ENCODE measurements around the gene CACNA2D4.

CACNA2D4 gene

DNA sequence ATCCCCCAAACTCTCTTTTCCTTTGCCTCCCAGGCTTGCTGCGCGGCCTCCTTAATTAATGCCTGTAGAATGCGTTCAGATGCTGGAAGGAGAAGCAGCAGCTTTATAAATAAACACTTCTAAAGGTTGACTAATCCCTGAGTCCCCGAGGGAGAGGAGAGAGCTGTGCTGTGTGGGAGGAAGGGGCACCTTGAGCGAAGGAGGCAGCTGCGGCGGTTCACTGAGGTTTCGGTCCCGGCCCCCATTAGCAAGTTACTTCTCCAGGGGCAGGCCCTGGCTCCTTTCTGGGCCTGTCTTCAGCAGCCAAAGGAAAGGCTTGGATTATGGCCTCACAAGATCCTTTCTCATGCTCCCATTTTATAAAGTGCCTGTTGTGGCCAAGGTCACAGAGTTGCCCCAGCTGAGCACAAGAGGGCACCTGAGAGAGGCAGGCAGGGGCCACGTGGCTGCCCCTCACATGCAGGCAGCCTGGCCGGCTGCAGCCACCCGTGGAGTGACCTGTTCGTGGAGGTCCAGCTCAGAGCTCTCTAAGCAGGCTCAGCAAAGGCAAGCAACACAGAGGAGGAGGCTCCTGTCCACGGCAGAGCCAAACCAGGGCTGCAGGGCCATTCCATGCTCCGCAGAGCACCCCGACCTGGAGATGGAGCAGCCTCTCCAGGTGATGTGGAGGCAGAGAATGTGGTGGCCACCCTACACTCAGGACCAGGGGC is 15.0 kb upstream of the CACNA2D4 start:
- DNase-seq, result no peak

DNA sequence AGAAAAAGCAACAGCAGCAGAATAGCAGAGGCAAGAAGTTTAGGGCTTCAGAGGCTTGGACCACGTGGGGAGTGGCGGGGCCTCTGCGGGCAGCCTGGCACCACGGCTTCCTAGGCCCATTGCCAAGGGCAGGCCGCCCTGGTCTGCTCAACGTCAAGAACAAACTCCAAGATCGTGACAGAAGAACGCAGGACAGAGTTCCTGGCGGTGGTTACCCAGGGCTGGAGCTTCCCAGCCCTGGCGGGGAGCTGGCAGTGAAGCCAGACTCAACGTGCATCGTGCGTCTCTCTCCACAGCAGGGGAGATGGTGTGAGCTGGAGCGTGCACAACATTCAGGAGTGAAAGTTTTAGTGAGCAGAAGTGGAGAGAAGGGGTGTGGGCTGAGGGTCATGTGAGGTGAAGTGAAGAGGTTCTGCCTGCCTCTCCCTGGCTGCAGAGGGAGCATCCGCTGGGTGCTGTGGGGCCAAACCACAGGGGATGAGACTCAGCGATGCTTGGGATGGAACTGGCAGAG is 13.9 kb upstream of the CACNA2D4 start:
- DNase-seq, result no peak

DNA sequence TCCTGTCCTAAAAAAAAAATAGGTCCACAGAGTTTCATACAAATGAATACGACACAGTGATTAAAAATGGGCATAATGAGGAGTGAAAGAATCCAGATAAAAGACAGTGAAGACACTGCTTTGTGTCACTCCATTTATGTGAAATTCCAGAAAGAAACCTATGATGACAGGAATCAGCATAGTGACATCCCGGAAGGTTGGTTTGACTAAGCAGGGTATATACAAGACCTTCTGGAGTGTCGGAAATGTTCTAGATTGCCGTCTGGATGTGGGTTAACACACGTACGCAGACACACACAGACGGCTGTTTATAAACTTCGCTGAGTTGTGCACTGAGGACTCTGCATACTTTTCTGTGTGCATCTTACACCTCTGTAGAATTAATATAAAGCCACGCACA is 13.2 kb upstream of the CACNA2D4 start:
- DNase-seq, result no peak

DNA sequence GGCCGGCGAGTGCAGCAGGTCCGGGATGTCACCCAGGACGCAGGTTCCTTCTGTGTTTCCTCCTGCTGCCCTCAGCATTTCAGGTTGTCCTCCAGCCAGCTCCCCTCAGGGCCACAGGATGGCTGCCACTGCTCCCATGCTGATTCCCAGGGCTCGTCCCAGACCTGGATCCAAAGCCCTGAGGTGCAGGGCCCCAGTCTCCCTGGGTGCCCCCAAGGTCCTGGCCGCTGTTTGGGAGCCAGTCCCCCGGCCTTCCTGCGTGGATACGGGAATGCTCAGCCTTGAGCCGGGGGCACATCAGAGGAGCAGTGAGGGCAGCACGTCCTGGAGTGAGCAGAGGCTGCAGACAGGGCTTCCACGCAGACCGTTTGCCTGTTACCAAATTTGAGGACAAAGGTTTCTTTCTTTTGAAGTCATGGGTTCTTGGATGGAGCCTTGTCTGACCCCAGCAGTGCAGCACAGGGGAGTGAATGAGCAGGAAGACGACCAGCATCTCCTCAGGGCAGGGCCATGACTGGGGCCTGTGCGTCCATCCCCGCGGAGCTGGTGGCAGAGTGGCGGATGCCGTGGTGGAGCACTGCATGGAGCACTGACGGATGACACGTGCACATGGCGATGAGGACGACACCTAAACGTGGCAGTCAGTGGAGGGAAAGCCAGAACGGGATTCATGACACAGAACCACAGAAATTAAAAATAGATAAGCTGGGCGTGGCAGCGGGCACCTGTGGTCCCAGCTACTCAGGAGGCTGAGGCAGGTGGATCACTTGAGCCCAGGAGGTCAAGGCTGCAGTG is 12.5 kb upstream of the CACNA2D4 start:
- no peak for DNase-seq

DNA sequence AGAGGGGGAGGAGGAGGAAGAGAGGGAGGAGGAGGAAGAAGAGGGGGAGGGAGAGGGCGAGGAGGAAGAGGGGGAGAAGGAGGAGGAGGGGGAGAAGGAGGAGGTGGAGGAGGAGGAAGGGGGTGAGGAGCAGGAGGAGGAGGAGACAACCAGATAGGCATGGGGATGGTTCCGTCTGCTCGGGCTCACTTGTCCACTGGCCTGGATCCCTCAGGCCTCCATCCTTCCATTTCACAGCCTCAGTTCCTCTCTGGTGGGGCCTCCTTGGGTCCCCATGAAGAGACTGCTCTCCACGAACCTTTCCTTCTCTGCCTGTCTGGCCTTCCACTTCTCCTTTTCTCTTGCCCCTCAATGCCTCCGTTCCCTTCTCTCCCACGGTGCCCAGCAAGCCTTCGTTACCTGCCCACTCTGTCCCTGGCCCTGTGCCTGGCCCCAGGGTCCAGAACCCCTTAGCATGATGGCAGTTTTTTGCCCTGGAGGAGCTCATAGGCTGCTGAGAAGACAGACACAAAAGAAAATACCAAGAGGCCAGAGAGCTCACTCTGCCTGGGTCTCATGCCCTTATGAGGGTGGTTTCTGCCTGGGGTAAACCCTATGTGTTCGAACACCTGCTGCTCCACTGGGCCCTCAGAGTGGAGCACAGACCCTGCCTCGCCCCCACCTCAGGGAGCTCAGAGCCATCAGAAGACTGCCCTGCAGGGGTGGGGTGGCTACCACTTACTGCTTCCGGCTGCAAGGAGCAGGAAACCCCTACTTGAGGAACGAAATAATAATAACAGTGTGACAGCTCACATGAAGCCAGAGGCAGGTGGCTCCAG is 11.7 kb upstream of the CACNA2D4 start:
- DNase-seq, result no peak

DNA sequence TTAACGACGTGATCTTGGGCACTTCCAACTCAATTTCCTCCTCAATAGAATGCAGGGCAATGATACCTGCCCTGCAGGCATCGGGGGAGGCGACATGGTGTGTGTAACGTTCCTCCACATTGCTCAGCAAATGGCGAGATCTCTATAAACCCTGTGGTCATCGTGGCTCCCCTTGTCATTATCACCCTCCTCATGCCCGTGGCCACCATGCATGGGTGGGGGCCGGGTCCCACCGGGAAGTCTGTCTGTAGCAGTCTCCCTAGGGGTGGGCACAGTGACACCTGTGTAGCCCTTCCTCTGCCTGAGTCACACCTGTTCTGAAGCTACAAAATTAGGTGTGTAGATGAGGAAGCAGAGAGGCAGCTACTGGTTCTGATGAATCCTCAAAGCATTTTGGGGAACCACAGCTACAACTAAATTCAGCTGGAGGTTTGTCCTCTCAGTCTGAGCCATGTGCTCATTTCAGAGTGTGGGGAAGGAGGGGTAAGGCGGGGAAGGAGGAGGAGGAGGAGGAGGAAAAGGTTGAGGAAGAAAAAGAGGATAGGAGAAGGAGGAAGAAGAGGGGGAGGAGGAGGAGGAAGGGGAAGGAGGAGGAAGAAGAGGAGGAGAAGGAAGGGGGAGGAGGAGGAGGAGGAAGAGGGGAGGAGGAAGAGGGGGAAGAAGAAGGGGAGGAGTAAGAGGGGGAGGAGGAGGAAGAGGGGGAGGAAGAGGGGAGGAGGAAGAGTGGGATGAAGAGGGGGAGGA is 11.0 kb upstream of the CACNA2D4 start:
- no peak for DNase-seq

DNA sequence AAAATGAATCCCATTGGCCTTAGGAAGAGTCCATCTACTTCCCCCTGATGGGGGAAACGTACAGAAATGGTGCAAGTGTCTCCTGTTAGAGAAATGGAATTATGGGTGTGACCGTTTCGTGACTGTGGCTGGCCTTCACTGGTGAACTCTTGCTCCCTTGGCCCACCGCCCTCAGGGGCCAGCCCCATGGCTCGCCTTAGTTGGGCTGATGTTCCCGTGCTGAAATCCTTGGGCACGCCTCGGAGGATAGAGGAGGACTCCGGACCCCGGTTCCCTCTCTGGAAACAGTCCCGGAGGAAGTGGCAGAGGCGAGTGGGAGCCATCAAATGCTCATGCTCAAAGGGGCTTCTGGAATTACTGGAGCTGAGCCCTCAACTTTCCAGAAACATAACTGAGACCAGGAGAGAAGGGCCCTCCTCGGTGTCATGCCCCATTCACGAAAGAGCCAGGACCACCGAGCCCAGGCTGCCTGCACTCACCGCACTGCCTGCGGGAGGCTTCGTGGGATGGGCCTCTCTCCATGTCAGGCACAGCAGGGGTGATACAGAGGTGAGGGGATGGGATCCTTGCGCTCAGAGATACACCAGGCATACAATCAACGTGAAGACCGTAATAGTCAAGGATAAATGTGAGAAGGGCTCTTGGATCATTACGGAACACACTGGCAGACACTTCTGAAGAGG is 10.1 kb upstream of the CACNA2D4 start:
- no peak for DNase-seq

DNA sequence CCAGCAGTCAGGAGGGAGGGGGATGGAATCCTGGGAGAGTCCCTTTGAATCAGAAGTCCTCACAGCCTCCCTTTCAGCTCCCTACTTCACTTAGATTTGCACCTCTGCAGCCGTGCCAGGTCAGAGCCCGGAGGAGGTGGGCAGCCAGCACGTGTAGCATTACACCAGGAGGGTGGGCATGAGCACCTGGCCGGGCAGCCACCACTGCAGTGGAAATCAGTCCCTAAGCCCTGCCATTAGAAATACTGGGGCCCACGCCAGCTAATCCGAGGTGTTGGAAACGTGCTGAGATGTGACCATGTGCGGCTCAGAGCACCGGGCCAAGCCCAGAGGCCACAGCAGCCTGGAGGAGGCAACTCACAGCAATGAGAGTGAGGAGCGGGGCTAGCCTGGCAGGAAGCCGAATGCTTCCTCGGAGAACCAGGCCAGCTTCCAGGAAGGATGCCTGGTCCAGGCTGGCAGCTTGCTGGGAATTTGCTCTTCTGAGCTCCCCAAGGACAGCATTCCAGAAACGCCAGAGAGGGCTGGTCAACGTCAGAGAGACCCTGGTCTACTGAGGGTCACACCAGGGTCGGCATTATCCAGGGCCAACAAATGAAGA is 9.4 kb upstream of the CACNA2D4 start:
- no peak for DNase-seq

DNA sequence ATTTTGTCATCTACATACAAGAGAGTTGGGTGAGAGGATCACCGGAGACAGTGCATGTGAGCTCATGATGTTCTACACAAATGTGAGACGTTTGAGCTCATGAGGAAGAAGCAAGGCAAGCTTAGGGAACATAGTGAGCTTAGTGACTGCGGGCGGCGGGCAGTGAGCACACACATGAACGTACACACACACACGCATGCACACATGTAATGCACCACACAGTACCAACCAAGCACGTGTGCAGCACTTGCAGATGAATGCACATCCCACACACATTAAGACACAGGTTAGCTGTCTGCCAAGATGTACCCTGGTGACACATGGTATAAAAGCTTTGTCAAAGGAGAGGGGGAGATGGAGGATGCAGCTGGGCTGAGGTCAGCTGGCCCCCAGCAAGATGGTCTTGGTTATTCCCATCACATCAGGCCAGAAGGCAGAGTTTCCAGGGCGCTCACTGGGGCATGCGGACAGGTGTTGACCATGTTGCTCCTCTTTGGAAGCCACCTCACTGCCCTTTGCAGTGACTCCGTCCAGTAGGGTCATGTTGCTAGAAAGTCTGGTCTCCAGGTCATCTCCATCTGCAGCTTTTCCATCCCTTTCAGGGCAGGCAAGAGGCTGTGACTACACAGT is 8.7 kb upstream of the CACNA2D4 start:
- no peak for DNase-seq

DNA sequence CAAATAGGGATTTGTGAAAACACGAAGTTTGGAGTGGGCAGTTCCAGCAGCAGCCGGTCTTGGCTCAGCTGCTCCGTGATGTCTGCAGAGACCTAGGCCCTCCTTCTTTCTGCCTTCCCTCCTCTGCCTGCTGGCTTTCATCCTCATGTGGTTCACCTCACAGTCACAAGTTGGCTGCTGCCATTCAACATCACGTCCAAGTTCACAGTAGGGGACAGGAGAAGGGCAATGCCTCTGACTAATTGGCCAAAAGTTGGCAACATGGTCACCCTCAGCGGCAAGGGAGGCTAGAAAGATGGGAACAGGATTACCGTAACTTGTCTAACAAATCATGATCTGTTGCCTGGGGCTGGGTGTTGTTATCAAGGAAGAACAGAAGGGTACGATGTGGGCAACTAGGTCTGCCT is 7.8 kb upstream of the CACNA2D4 start:
- no peak for DNase-seq

DNA sequence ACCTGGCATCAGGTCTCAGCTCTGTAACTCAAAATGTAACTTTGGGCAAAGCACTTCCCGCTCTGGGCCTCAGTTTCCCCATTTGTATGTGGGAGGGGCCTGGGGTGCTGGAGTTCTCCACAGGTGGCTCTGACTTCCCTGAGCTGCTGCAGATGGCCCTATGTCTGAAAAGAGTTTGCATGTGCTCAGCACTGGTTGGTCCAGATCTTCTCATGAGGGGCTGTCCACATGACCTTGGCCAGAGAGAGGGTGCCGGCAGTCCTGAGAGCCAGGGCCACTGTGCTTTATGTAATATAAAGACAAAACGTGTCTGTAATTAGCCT is 7.2 kb upstream of the CACNA2D4 start:
- DNase-seq, result no peak

DNA sequence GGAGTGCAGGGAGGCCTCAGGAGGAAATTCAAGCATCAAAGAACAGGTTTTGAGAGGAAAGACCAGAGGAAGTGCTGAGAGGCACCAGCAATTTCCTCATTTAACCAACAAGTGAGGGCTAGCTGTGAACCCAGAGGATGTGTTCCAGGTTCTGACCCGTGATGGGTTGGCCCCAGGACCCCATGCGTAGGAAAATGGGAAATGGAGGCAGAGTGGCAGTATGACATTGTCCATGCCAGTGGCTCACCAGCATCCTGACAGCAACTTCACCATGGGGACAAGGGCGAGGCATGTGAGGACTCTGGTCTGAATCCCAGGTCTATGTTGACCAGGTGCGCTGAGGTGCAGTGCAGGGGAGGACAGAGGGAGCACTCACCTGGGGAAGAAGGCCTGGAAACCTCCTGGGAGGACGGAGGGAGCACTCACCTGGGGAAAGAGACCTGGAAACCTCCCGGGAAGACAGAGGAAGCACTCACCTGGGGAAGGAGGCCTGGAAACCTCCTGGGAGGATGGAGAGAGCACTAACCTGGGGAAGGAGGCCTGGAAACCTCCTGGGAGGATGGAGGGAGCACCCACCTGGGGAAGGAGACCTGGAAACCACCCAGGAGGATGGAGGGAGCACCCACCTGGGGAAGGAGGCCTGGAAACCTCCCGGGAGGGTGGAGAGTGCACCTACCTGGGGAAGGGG is 6.7 kb upstream of the CACNA2D4 start:
- no peak for DNase-seq

DNA sequence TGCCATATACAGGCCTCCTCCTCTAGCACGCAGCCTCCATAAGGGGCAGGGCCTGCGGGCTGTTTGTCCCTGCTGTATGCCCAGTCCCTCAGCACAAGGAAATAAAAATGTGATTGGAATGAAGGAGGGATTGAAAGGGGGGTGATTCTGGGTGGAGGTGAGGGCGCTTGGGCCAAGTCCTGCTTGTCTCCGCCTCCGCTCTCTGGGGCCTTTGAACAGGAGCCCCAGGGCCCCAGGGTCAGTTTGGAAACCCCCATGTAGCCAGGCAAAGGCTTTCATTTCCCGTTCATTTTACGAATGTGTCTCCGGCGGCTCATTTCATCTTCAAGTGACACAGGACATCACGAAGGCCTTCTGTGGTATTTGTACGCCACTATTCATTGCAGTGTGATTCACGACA is 4.5 kb upstream of the CACNA2D4 start:
- no peak for DNase-seq

DNA sequence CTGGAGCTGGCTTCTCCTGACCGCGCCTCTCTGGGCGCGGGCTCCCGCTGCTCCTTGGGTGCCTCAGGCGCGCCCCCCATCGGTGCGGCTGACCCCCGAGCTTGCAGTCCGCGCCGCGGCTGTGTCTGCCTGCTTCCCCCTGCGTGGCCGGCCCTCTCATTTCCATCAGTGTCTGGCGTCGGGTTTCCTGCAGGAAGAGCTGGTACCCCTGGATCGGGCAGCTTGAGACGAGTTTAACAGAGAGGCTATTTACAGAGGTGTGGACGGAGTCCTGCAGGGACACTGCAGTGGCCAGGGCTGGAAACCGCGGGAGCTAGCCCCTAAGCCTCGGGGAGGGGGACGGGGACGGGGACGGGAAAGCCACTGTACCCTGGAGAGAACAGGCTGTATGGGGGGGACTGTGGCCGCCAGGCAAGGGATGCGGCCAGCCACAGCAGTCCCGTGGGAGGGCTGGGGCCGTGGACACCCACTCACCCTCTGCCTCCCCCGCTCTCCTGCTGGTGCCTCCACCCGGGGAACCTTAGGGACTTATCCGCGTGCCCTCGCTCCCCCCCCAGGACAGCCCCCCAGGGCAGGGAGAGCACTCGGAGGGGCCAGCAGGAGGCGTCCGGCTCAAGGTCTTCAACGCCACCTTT is 3.7 kb upstream of the CACNA2D4 start:
- no peak for DNase-seq

DNA sequence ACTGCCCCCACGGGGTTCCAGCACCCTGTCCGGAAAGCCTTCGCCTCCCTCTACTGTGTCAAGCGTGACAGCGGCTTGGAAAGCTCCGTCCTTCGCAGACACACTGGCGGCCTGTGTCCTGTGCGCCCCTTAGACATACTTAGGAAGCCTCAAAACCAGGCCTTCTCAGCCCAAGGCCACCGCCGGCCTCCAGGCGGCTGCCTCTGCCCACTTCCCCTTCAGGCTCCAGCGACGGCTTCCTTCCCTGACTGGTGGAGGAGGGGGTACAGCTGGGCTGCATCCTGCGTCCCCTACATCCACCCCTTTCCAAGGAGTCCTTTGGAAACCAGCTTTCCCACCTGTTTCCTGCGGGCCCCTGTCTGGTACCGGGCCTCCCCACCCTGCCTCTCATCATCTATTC is 2.5 kb upstream of the CACNA2D4 start:
- no peak for DNase-seq

DNA sequence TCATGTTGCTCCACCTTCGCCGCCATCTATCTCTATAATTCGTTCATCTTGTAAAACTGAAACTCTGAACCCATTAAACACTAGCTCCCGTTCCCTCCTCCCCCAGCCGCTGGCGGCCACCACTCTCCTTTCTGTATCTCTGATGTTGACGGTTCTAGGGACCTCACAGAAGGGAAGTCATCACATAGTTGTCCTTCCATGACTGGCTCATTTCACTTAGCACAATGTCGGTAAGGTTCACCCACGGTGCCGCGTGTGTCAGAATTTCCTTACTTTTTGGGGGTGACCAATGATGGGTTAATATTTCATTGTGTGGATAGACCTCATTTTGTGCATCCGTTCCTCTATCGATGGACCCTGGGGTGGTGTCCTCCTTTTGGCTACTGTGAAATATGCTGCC is 2.0 kb upstream of the CACNA2D4 start:
- DNase-seq, result no peak

DNA sequence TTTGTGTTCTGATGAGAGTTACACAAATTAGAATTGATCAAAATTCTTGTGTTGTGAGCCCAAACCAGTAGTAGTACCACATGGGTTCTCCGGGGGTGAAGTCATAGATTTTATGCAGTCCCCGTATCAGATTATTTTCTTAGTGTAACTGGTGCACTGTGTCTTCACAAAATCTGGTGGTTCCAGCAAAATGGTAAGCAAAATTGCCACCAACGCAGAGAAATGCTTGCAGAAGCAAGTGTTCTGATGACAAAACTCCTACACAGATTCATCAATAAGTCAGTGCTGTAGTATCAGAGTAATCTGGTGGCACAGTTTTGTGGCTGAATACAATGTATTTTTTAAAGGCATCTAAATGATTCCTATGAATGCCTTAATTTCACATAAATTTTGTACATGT is 1.3 kb upstream of the CACNA2D4 start:
- no peak for DNase-seq

DNA sequence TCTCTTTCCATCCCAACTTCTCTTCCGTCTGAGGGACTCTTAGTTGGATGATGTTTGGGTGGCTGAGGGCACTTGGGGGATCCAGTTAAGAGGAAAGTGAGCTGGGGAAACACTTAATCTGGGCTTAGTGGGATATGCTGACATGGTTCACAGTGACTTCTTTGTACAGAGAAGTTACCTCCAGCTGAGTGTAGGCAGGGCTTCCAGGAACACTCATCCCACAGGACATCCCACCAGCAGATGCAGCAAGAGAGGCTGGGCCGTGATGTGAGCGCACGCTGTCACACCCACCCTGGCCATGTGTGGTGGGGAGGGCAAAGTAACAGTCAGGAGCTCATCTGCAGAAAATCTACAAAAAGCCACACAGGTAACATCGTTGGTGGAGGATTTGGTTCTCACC is 832 bp upstream of the CACNA2D4 start:
- DNase-seq, result no peak

DNA sequence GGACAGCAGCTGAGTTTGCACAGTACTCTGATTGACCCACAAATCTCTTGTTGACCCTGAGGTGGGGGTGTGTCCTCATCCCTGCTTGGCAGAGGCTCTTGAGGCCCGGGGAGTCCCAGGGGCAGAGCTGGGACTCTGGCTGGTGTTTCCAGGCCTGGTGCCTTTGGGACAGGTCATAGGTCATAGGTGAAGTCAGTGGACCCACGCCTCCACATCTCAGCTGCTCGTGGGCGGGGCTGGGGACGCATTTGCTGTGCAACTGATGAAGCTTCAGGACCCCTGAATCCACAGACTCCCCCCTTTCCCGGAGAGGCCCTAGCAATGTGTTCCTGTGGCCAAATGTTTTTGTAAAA is 408 bp upstream of the CACNA2D4 start:
- DNase-seq, result no peak

Measured in 8988T (cell line).